Body of pancreas (tissue), 4 donors: ENCODE measurements around the gene NBPF1.
"Not testable (repeated sequence)": the region's sequence is repeated elsewhere in the genome, so short reads cannot be mapped to it uniquely, and the experiment has no call there.

ENCODE experiments used
- POLR2A ChIP-seq, 3 donors: fragments of 450-650 bp; IDR thresholded peaks; one replicate each; pipeline ENCODE4 v1.6.1; 2016; ENCODE audit warnings: antibody characterized with exemption in 3 of 3, mild to moderate bottlenecking in 2 of 3
- TF ChIP-seq, protein P1 (sequence below), 7 experiments: fragments of 450-650 bp in 4 of 7; fragments of 200-600 bp in 3 of 7; sonication (generic) in 3 of 7; IDR thresholded peaks; one replicate each; pipeline ENCODE4 v1.5.1; 2016 to 2019; ENCODE audit warnings: antibody characterized with exemption in 7 of 7

DNA sequence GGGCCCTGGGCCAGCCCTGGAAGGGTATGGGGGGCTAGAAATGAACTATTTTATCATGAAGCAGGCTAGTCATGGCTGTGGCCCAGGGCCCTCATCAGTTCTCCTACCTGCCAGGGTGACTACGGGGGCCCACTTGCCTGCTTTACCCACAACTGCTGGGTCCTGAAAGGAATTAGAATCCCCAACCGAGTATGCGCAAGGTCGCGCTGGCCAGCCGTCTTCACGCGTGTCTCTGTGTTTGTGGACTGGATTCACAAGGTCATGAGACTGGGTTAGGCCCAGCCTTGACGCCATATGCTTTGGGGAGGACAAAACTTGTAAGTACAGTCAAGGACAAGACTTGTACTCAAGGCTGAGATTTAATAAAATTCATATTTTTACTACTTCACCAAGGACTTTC lies 36.6 kb upstream of the NBPF1 start:
- TF ChIP-seq POLR2A (IDR thresholded peaks at IDR 0.05) = not testable (repeated sequence)
- TF ChIP-seq, protein P1, sequence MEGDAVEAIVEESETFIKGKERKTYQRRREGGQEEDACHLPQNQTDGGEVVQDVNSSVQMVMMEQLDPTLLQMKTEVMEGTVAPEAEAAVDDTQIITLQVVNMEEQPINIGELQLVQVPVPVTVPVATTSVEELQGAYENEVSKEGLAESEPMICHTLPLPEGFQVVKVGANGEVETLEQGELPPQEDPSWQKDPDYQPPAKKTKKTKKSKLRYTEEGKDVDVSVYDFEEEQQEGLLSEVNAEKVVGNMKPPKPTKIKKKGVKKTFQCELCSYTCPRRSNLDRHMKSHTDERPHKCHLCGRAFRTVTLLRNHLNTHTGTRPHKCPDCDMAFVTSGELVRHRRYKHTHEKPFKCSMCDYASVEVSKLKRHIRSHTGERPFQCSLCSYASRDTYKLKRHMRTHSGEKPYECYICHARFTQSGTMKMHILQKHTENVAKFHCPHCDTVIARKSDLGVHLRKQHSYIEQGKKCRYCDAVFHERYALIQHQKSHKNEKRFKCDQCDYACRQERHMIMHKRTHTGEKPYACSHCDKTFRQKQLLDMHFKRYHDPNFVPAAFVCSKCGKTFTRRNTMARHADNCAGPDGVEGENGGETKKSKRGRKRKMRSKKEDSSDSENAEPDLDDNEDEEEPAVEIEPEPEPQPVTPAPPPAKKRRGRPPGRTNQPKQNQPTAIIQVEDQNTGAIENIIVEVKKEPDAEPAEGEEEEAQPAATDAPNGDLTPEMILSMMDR (IDR thresholded peaks at IDR 0.05) = not testable (repeated sequence)
